Hippocampal formation (tissue), 2 donors: ENCODE results near the gene SRR.

Source experiments
- DNase-seq, 2 donors: peaks; one replicate each; lab custom pipeline; 2025; lab: John Stamatoyannopoulos, UW

The SRR gene

DNA sequence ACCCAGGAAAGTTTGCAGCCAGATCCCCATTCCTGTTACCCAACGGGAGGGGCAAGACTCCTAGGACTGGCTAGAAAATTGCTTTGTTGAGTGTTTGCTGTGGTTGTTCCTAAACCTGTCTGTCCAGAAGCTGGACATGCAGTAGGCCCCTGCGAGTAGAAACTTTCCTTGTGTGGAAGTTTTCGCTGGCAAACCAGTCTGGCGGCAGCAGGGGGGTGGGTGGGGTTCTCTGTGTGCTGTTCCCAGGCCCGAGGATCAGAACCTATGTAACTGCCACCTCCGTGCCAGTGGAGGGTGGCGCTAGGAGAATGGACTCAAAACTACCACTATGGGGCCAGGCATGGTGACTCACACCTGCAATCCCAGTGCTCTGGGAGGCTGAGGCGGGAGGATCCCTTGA lies 42.7 kb downstream of the SRR start:
- no peak for DNase-seq

DNA sequence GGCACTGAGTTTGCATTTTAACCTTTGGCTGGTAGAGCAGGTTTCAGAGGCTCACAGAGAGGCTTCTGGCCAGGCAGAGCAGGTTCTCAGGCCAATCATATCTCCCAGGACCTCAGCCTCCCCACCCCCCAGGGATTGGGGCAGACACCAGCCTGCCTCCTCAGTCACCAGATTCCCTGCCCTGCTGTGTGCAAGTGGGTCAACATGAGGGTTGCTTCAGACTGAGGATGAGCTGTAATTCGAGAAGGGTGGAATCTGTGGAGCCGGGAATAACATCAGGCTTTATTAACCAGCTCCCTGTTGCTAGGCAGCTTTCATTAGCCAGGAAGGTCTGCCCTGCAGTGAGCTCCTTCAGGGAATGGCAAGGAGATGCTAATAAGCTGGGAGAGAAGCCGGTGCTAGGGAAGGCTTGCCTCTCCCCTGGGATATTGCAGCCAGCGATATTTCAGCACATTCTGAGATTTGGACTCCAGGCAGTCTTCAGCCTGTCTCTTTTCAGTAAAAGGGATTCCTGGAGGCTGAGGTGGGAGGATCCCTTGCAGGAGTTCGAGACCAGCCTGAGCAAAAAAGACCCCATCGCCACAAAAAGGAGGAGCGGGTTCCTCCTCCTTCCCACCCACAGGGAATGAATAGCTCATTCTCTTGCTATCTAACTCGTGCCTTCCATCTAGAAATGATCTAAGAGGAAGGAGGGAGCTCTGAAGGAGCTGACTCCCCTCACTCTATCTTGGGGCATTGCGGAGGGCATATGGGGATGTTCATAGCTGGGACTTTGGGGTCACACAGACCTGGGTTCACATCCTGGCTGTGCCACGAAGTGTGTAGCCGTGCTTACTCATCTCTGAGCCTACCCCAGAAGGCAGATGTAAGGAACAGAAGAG lies 44.3 kb downstream of the SRR start:
- DNase-seq = peak; percentile 35 to 56

DNA sequence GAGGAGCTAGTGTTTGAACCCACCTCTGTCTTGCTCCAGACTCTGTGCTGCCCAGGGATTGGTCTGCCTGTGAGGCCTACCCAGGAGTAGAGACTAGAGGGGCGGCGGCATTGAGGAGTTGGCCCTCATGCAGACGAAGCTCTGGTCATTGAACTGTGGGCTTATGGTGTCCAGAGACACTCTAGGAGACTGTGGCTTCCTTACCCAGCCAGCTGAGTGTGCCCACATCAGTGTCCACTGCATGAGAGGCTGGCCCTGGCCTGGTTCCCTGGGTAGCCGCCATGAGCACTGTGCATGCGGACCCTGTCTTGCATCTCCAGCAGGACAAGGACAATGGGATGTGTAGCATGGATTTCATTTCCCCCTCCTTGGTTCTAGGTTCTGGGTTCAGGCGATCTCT lies 47.5 kb downstream of the SRR start:
- no peak for DNase-seq

DNA sequence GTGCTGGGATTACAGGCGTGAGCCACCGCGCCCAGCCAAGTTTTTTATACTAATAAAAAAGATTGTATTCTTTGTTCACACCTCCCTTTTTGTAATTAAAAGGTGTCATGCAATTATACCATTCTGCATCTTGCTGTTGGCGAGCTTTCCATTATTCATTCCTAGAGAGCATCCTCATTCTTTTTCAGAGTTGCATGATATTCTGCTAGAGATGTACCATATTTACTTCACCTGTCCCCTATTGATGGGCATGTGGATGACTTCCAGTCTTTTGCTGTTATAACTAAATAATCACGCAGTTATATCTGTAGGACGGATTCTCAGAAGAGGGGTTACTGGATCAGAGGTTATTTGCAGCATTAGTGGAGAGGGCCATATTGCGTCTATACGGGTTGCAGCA lies 50.6 kb downstream of the SRR start:
- no peak for DNase-seq

DNA sequence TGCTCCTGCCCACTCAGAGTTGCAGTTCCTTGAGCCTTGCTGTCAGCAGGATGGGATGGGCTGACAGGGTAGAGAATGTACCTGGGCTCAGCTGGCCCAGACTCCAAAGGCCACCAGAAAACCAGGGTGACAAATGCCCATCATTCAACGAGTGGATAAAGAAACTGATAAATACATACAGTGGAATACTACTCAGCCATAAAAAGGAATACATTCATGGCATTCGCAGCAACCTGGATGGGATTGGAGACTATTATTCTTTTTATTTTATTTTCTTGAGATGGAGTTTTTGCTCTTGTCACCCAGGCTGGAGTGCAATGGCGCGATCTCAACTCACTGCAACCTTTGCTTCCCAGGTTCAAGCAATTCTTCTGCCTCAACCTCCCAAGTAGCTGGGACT lies 53.5 kb downstream of the SRR start:
- DNase-seq = no peak

DNA sequence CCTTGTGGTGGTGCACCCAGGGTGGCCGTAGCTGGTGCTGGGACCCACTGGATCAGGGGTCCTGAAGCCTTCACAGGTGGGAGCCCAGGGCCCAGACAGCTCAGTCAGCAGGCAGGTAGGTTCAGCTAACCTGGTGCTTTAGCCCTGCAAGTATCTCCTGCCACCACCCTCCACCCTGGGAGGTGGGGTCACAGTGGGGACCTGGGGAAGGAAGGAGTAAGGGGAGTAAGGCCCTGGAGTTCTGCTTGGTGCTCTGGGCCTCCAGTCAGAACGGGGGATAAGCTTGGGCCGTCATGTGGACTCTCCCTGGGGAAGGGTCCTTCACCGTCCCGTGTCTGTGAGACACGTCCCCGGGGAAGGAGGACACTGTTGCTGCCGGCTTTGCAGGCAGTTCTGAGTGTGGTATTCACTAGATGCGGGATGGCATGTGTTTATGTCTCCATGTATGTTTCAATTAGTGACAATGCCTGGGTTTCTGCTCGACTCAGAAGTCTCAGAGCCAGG lies 54.2 kb downstream of the SRR start:
- DNase-seq = no peak

DNA sequence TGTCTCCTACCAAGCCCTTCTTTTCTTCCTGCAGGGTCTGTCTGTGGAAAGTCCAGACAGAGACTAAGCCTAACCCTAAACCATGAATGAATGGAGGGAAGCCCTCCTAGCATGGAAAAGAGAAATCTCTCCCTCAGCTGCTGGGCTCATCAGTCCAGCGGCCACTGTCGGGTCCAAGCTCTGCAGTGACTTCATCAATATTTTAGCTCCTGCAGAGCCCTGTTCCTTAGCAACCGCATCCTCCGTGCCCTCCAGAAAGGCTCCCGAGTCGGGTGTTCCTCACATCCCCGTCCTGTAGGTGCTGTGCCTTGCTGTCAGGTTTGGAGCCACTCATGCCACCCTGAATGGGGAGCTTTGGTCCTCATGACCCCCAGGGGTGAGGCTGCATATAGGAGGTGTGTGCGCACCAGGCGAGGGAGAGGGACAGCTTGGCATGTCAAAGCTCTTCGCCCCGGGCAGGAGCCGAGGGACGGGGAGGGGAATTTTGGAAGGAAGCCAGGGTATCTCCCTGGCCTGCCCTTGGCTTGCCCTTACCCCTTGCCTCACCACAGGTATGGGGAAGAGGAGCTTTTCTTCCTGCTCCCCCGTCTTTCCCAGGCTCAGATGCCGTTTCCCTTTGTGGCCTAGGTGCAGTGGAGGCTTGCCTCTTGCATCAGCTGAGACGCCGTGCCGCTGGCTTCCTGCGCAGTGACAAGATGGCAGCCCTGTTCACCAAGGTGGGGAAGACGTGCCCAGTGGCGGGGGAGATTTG lies 57.4 kb downstream of the SRR start:
- DNase-seq = no peak

DNA sequence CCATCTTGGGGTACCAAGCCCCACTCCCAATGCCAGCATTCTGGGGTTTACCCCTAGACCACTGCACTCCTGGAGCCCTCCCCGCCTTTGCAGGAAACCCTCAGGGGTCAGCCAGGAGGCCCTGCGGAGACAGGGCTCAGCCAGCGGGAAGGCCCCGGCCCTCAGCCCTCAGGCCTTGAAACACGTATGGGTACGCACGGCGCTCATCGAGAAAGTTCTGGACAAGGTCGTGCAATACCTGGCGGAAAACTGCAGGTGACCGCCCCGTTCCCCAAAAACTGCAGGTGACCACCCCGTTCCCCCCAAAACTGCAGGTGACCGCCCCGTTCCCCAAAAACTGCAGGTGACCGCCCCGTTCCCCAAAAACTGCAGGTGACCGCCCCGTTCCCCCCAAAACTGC lies 58.3 kb downstream of the SRR start:
- no peak for DNase-seq

DNA sequence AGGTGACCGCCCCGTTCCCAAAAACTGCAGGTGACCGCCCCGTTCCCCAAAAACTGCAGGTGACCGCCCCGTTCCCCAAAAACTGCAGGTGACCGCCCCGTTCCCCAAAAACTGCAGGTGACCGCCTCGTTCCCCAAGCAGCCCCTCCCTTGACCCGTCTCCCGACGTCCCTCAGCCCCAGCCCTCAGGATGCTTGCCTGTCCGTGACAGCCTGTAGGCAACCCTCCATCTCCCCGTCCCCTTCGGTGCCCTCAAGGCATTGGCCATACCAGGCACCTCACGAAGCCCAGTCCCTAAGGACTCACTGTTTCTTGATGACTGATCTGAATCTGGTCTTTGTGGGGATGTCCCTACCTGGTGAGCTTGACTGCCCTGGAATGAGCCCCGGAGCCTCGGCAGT lies 58.7 kb downstream of the SRR start:
- no peak for DNase-seq

DNA sequence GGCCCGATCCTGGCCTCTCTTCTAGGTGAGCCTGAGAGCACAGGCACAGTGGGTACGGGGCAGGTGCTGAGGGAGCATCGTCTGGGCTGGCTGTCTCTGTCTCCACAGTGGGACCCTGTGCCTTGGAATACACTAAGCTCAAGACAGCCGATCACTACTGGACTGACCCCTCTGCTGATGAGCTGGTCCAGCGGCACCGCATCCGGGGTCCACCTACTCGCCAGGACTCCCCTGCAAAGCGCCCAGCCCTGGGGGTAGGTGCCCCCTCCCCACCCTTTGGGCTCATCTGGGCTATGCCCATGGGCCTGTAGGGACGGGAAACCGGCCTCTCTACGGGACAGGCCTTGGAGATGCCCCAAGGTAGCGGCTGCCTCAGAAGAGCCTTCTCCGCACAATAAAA lies 59.1 kb downstream of the SRR start:
- no peak for DNase-seq

DNA sequence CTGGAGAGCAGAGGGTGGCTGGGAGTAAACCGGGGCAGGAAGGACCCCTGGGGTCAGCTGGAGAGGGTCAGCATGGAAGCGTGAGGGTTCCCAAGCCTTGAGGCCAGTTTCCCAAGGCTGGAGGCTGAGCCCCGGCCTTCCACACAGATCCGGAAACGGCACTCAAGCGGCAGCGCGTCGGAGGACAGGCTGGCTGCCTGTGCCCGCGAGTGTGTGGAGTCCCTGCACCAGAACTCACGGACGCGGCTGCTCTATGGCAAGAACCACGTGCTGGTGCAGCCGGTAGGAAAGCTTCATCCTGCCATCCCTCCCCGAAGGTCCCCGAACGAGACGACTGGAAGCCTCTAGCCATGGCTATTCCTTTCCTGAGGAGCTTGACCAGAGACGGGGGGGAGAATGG lies 59.6 kb downstream of the SRR start:
- DNase-seq = no peak

DNA sequence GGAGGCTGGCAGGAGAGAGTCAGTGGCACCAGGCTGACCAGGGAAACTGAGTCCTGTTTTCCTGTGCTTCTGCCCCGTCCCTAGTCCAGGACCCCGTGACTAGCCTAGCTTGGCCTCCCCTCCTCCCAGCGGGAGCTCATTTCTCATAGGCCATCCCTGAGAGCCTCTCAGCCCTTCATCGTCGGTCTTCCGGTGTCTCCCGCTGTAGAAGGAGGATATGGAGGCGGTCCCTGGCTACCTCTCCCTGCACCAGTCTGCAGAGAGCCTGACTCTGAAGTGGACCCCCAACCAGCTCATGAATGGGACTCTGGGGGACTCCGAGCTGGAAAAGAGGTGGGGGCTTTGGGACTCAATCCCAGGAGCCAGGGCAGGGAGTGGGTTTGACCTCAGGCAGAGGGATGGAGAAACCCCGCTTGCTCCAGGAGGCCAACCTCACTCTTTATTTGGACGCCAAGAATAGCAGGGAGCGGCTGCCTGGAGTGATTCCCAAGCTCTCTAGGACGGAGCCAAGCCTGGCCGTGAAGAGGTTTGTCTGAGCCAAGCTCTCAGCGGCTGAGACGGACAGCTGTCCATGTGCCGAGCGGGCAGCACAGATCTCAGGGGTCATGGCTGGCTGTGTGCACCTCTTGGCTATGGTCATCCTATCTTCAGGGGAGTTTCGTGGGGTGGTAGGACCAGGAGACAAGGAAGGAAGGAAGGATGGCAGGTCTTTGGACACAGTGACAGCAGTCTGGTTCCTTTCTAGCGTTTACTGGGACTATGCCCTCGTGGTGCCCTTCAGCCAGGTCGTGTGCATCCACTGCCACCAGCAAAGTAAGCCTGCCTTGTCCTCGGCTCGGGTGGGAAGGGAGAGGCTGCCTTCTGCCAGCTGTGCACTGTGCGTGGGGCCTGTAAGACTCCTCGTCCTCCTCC lies 60.4 kb downstream of the SRR start:
- no peak for DNase-seq

DNA sequence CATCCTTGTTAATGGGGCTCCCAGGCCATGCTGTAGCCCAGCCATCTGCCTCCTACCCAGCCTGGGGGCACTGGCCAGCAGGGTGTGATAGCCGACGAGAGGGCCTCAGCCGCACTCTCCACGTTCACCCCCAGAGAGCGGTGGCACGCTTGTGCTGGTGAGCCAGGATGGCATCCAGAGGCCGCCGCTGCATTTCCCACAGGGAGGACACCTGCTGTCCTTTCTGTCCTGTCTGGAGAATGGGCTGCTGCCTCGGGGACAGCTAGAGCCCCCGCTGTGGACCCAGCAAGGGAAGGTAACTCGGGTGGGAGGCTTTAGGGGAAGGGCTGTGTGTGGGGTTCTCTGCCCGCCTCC lies 61.0 kb downstream of the SRR start:
- DNase-seq = no peak

DNA sequence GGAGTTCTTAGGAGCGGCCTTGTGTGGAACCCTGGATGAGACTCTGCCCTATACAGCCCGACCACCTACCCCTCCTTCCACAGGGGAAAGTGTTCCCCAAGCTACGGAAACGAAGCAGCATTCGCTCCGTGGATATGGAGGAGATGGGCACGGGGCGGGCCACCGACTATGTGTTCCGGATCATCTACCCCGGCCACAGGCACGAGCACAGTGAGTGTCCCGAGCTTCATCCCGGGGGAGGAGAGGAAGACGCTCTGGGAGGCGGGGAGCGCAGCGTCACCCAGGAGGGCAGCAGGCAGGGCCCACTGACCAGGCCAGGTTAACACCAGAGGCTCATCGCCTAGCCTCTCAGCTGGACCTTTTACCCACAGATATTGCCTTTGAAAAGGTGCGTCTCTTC lies 61.4 kb downstream of the SRR start:
- DNase-seq = no peak

DNA sequence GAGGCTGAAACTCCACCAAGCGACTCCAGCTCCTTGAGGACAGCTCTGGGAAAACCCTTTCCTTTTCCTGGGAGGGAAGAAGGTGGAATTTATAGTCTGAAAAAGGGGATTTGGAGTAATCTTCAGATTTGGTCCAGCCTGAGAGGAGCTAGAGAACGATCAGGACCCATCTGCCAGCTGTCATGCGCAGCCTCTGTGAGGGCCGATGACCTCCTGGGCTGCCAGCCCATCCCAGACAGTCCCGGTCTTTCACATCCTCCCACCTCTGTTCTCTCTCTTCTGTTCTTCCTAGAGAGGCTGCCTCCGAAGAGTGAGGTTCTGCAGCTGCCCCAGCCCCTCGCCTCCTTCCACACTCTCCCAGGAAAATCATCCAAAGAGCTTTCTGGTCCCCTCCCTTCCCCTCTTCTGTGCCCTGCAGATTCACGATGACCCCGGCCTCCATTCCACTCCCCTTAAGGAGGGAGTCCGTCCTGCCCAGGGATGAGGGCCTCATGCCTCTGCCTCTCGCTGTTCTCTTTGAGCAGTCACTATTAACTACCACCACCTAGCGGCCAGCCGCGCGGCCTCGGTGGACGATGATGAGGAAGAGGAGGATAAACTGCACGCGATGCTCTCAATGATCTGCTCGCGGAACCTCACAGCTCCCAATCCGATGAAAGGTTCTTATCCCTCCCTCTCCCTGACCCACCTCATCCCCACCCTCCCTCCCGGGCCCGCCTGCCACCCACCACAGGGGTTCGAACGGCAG lies 63.2 kb downstream of the SRR start:
- DNase-seq = peak in 1 of 2 donors; percentile 34

DNA sequence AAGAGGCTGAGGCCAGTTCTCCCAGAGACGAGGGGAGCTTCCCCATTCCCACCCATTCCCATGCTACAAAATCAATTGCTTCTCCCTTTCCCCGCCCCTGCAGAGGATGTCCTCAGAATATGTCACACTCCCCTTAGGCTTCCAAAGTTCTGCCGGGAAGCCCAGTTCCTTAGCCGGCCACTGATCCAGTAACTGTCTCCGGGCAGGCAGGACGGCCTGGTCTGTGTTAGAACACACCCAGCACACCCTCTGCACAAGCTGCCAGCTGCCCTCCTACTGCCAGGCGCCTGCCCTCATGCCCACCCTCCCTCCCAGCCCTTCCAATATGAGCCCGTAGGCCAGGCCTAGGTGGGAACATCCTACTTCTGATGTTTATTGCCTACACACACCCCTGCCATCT lies 64.6 kb downstream of the SRR start:
- DNase-seq = no peak

DNA sequence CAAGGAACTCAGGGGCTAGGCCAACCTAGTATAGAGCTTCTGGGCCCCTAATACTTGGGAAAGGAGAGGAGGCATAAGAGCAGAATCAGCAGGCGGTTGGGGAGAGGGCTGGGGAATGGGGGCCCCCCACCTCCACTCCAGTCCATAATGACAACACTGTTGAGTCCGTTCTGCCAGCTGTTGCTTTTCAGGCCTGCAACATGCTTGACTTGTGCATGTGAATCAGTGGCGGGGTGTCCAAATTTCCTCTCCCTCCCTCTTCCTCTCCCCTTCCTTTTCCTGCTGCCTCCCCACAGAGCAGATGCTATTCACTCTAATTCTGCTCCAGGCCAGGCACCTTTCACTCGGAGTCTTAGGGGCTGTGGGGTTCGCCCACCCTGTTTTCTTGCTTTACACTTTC lies 65.3 kb downstream of the SRR start:
- no peak for DNase-seq

DNA sequence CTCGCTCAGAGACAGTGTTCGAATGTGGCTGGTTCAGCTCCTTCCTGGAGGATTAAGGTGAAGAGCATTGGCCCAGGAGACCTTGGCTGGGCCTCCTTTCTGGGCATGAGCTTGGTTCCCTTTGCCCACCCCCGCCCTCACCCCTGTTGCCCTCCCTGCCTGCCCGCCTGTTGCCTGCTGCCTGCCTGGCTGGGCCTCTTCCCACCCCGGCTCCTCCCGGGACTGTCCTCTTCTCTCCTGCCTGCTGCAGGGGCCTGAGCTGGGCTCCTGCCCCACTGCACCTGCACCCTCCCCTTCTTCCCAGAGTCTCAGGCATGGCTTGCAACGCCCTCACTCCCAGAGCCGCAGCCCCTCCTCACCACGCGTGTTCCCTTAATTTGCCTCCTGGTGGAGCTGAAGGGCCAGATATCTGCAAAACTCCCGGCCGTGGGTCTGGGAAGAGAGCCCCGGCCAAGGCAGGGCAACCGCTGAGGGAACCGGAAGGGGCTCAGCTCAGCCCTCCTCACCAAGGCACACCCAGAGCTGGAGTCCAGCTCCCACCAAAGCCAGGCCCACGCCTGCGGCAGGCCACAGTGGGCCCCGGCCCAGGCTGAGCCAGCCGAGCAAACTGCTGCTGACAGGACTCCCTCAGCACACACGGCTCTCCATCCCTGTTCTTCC lies 65.9 kb downstream of the SRR start:
- no peak for DNase-seq

DNA sequence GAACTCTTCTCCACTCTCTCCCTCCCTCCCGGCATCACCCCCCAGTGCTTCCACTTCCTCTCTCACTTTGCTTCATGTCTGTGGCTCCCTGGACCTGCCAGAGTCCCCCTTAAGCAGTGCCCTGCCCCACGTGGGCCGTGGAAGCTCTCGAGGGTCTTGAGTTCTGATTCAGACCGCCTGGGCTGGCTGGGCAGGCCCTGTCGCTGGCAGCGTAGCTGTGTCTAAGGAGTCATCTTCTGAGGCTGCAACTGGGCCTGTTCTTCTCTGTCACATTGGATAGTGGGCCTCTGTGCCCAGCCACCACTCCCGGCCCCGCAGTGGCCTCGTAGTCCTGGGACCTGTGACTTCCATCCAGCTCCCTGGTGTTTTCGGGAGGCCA lies 66.5 kb downstream of the SRR start:
- DNase-seq = no peak

DNA sequence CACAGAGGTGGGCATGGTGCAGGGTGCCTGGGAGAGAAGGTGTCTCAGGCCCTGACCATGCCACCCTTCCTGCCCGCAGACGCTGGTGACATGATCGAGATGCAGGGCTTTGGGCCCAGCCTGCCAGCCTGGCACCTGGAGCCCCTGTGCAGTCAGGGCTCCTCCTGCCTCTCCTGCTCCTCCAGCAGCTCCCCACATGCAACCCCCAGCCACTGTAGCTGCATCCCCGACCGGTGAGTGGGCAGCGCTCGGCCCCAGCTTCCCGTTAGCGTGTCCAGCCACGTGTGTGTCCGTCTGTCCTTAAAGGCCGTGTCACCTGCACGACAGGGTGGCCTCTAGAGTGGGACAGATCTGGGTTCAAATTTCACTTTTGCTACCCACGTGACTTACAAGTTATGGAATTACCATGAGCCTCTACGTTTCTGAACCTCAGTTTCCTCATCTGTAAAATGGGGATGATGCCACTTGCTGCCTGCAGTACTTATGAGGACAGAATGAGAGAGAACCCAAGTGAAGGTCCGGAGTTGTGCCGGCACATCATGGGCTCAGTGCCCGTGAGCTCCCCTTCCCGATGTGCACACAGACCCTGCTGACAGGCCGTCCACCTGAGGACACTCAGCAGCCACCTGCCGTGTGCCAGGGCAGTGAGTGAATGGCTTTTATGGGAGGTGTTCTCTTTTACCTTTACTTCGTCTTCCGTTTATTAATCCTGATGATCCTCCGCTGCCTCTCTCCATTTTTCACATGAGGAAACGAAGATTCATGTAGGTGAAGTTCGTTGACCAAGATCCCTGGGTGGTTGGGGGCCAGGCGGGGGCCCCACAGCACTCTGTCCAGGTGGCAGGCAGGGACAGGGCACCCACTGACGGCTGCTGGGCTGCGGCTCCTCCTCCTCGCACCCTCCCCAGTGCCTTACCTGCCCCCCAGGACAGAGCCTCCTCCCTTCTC lies 67.7 kb downstream of the SRR start:
- no peak for DNase-seq
